ENCODE data around the gene CLCN6. TPM values are rescaled to one million over a fixed set of nuclear protein-coding genes. Genes with fewer than 3 reads are reported as not detected.
"Not testable (repeated sequence)": the region's sequence is repeated elsewhere in the genome, so short reads cannot be mapped to it uniquely, and the experiment has no call there.

The CLCN6 gene
- total RNA-seq, 2 donors from 2014 or later, result 15.0 to 31.0 TPM

GRCh38 chr1:11795238-11795890, 10.6 kb upstream of the CLCN6 start:
- DNase-seq (ENCODE audit: low spot score) (peak; percentile 40), ATAC-seq (no peak)
- no peak overlapping the region for H3K27ac Mint-ChIP-seq
- no peaks in the 10 kb centered on the region for H3K36me3 Mint-ChIP-seq
- H3K27me3 Mint-ChIP-seq, result no peaks in the 10 kb centered on the region
- peaks cover 0 to 8% of the 10 kb centered on the region in 2 donors for H3K4me1 Mint-ChIP-seq (ENCODE audit: low read depth in 2 of 2)
- no peaks in the 10 kb centered on the region for H3K9me3 Mint-ChIP-seq
- no peak overlapping the region for H3K4me3 Mint-ChIP-seq

- Mint-ChIP-seq H3K4me3 (no peak overlapping the region), H3K4me1 (ENCODE audit: low read depth in 2 of 2) (peaks cover 0 to 13% of the 10 kb centered on the region in 2 donors), H3K36me3 (no peaks in the 10 kb centered on the region), H3K9me3 (no peaks in the 10 kb centered on the region), H3K27ac (no peak overlapping the region), H3K27me3 (no peaks in the 10 kb centered on the region)
- DNase-seq (ENCODE audit: low spot score) (peak; percentile 49), ATAC-seq (no peak)
Observed at GRCh38 chr1:11796036-11796828, 9.8 kb upstream of the CLCN6 start.

DNA sequence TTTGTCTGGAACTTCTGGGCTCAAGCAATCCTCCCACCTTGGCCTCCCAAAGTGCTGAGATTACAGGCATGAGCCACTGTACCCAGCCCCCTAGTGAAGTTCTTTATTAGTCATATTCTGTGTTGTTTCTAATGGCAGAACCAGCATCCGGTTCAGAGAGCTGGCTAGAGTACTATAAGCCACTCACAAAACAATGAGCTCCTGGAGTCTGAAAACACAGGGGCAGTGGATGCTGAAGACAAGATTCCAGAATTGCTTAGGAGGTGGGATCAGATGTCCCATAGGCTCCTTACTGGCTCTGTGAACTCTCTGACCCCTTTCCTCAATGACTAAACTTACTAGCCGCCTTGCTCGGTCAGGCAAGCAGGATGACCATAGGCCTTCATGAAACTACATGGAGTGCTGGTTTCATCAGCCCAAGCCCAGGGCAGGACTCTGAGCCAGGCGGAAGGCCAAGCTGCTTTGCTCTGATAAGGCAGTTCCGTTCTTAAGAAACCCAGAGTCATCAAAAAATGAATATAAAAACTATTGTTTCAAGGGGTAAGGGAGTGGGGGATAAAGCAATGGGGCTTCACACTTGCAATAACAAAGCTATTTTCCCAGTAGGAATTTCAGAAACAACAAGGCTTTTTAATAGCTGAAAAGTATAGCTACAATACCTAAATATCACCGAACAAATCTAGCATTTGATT, 8.3 kb upstream of the CLCN6 start:
- Mint-ChIP-seq H3K36me3 (no peaks in the 10 kb centered on the region), H3K4me3 (no peak overlapping the region), H3K27ac (no peak overlapping the region), H3K27me3 (no peaks in the 10 kb centered on the region), H3K4me1 (ENCODE audit: low read depth in 2 of 2) (peaks cover 13 to 19% of the 10 kb centered on the region in 2 donors), H3K9me3 (no peaks in the 10 kb centered on the region)
- DNase-seq (ENCODE audit: low spot score), result no peak
- no peak for ATAC-seq

- DNase-seq (ENCODE audit: low spot score), result no peak
- peaks cover 24 to 31% of the 10 kb centered on the region in 2 donors for H3K4me1 Mint-ChIP-seq (ENCODE audit: low read depth in 2 of 2)
- H3K4me3 Mint-ChIP-seq, result no peak overlapping the region
- no peaks in the 10 kb centered on the region for H3K9me3 Mint-ChIP-seq
- no peak for ATAC-seq
- H3K27ac Mint-ChIP-seq, result no peak overlapping the region
- no peaks in the 10 kb centered on the region for H3K27me3 Mint-ChIP-seq
- no peaks in the 10 kb centered on the region for H3K36me3 Mint-ChIP-seq
Observed at GRCh38 chr1:11799099-11799498, 6.9 kb upstream of the CLCN6 start.

GRCh38 chr1:11799896-11800295, 6.1 kb upstream of the CLCN6 start:
- no peak for ATAC-seq
- H3K4me3 Mint-ChIP-seq, result no peak overlapping the region
- no peak overlapping the region for H3K27ac Mint-ChIP-seq
- H3K27me3 Mint-ChIP-seq, result no peaks in the 10 kb centered on the region
- peak; percentile 32 for DNase-seq (ENCODE audit: low spot score)
- H3K36me3 Mint-ChIP-seq, result no peaks in the 10 kb centered on the region
- no peaks in the 10 kb centered on the region for H3K9me3 Mint-ChIP-seq
- H3K4me1 Mint-ChIP-seq (ENCODE audit: low read depth in 2 of 2), result peaks cover 32 to 39% of the 10 kb centered on the region in 2 donors

DNA sequence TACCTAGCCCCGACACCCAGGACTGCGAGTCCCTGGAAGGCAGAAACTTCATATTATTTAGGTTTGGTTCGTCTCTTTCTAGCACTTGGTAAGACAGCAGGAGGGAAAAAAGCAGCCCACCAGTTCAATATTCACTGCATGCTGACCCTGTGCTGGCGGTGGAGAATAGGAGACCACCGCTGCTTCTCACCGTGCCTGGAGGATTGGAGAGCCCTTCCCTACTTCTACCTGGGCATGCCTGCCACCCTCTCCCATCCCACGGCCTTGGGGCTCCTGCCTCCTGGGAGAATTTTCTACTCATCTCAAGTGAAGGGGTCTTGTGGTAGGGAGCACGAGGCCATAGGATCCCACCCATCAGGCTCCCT, 5.6 kb upstream of the CLCN6 start:
- ATAC-seq (no peak), DNase-seq (ENCODE audit: low spot score) (peak; percentile 15)
- no peaks in the 10 kb centered on the region for H3K27me3 Mint-ChIP-seq
- H3K4me1 Mint-ChIP-seq (ENCODE audit: low read depth in 2 of 2), result peaks cover 36 to 39% of the 10 kb centered on the region in 2 donors
- H3K36me3 Mint-ChIP-seq, result no peaks in the 10 kb centered on the region
- H3K9me3 Mint-ChIP-seq, result no peaks in the 10 kb centered on the region
- no peak overlapping the region for H3K4me3 Mint-ChIP-seq
- H3K27ac Mint-ChIP-seq, result no peak overlapping the region

DNA sequence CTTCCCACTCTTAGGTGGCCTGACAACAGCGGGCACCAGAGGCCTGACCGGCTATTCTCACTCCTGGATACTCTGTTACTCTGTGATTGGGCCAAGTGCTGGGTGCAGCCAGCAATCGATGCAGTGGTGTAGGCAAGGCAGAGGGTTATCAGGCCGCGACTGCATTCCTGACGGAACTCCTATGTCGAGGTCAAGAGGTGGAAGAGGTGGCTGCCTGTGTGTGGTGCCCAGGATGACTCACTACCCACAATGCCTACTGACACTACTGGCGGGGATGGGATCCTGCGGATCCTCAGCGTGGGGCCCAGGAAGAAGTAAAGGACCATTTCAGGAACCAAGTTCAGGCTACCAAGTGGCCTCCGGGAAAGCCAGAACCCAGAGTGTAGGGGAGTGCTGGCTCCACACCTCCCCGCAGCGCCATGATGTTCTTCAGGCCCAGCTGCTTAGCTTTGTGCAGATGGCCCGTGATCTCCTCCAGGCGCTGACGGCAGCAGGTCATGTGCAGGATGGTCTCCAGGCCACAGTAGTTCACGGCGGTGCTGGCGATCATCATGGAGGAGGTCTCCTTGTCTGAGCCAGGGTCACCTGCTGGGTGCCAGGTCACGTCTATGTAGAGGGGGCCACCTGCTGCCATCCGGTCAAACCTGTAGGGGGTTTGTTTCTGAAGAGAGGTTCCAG, 5.1 kb upstream of the CLCN6 start:
- H3K36me3 Mint-ChIP-seq, result no peaks in the 10 kb centered on the region
- no peak overlapping the region for H3K4me3 Mint-ChIP-seq
- H3K4me1 Mint-ChIP-seq (ENCODE audit: low read depth in 2 of 2), result peaks cover 36 to 37% of the 10 kb centered on the region in 2 donors
- H3K27ac Mint-ChIP-seq, result peak overlapping the region in 1 of 2 donors; percentile 93
- H3K27me3 Mint-ChIP-seq, result no peaks in the 10 kb centered on the region
- DNase-seq (ENCODE audit: low spot score) (peak; percentile 56), ATAC-seq (no peak)
- no peaks in the 10 kb centered on the region for H3K9me3 Mint-ChIP-seq

DNA sequence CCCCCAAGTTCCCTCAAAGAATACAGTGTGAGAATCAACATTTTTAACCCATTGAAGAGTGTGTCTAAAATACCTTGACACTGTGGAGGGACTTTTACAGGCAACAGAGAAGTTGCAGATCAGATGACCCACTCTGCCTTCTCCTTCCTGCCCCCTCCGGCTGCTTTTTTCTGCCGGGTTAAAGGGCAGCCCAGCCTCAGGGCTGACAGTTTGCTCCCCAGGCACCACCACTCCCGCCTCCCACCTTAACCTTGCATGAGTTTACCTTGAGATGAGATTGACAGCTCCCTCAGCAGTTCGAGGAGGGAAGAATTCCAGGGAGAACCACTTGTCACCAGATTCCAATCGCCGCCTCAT, 3.4 kb upstream of the CLCN6 start:
- Mint-ChIP-seq H3K27ac (peak overlapping the region; percentile 84 to 93), H3K4me3 (peak overlapping the region; percentile 89), H3K36me3 (no peaks in the 10 kb centered on the region), H3K4me1 (ENCODE audit: low read depth in 2 of 2) (peaks cover 48 to 49% of the 10 kb centered on the region in 2 donors), H3K27me3 (no peaks in the 10 kb centered on the region), H3K9me3 (no peaks in the 10 kb centered on the region)
- DNase-seq (ENCODE audit: low spot score) (peak; percentile 56), ATAC-seq (no peak)

DNA sequence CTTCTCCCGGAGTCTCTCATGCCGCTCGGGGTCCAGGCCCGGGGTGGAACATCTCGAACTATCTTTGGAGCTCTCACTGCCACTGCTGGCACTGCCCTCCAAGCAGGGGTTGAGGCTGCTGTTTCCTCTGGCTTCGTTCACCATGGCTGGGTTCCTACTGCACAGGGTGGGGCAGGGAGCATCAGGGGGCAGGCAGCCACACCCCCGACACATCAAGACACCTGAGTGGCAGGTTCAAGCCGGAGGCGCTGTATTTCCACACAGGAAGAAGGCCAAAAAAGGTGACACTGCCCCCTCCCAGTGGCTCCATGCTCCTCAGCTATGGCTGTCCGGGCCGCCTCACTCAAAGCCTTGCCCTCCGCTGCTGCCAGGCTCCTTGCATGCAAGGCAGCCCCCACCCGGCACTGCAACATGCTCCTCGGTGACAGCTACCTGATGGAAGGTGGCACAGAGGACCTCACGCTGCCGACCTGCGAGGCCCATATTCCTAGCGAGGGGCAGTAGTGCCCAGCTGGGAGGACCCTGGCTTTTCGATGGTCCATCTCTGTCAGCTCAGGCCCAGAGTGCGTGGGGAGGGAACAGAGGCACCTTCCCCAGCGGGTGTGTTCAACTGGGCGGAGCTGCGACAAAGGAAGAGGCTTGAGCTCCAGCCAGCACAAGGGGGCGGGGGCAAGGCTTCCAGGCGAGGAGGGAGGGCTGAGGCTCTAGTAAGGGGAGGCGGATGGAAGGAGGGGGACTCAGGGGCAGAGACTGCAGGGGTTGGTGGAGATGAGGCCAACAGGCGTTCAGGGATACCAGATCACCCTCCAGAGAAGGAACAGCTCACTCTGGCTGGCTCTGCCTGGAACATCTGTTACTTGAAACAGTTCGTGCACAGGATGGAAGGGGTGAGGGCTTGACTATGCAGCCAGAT, 2.8 kb upstream of the CLCN6 start:
- ATAC-seq (peak; percentile 65 to 69), DNase-seq (ENCODE audit: low spot score) (peak; percentile 88)
- Mint-ChIP-seq H3K9me3 (no peaks in the 10 kb centered on the region), H3K4me1 (ENCODE audit: low read depth in 2 of 2) (peaks cover 50 to 55% of the 10 kb centered on the region in 2 donors), H3K27me3 (no peaks in the 10 kb centered on the region), H3K4me3 (peak overlapping the region; percentile 89), H3K36me3 (no peaks in the 10 kb centered on the region), H3K27ac (peak overlapping the region; percentile 84 to 93)

DNA sequence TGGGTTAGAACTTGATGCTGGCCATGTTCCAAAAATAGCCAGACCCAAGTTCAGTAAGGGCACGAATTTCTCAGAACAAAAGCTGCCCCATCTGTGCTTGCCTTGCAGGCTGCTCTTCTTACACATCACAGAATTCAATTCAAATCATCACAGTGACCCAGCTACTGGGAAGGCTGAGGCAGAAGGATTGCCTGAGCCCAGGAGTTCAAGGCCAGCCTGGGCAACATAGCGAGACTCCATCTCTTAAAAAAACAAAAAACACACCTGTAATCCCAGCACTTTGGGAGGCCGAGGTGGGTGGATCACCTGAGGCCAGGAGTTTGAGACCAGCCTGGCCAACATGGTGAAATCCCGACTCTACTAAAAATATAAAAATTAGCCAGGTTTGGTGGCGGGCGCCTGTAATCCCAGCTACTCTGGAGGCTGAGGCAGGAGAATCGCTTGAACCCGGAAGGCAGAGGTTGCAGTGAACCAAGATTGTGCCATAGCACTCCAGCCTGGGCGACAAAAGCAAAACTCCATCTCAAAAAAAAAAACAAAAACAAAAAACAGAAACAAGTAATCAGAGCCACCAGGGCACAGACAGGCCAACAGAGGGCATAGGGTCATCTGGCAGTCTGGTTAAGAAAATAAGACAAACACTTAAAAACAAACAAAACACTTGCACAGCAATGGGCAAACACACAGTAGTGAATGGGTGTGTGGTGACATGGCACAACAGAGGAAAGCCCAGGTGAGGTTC, 1.9 kb upstream of the CLCN6 start:
- H3K36me3 Mint-ChIP-seq; H3K9me3 Mint-ChIP-seq; ATAC-seq; H3K27me3 Mint-ChIP-seq; DNase-seq (ENCODE audit: low spot score): not testable (repeated sequence)
- peak overlapping the region; percentile 84 to 93 for H3K27ac Mint-ChIP-seq
- H3K4me3 Mint-ChIP-seq, result peak overlapping the region; percentile 89
- H3K4me1 Mint-ChIP-seq (ENCODE audit: low read depth in 2 of 2), result peaks cover 52 to 61% of the 10 kb centered on the region in 2 donors

DNA sequence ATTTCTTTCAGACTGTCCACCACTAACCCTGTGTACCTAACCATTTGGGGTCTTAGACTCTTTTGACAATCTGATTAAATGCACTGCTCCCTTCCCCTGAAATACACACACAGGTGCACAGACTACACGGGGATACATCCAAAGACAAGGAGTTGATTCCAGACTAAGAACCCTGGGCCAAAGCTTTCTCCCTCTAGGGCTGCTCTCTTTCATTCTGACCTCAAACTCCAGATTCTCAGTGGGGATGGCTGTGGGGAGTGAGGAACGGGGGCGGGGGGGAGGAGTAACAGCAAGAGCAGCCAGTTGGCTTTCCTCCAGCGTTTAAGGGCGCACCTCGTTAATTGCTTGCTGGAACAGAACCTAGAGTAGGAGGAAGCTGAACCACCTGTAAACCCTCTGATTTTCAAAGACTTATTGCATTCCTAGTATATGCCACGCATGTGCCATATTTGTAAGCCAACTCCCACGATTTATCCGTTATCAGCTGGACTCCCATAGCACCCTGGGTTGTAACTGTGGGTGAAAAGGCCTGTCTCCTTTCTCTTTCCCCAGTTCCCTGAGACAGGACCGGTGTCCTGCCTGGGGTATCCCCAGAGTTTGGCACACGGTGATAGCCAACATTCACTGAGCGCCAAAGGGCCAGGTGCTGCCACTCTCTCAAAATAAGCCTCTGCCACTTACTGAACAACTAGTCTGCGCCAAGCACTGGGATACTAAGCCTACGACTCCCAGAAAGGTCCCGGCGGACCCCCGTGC, 1.1 kb upstream of the CLCN6 start:
- H3K27ac Mint-ChIP-seq, result peak overlapping the region; percentile 84 to 93
- H3K9me3 Mint-ChIP-seq, result no peaks in the 10 kb centered on the region
- DNase-seq (ENCODE audit: low spot score) (no peak), ATAC-seq (no peak)
- H3K27me3 Mint-ChIP-seq, result no peaks in the 10 kb centered on the region
- peak overlapping the region; percentile 89 for H3K4me3 Mint-ChIP-seq
- H3K36me3 Mint-ChIP-seq, result no peaks in the 10 kb centered on the region
- peaks cover 55 to 65% of the 10 kb centered on the region in 2 donors for H3K4me1 Mint-ChIP-seq (ENCODE audit: low read depth in 2 of 2)
